Adrenal gland (tissue), 5 donors: Measurements from ENCODE around the gene PIP5K1C.

ENCODE experiments used
- POLR2A ChIP-seq, 2 donors: fragments of 450-650 bp; IDR thresholded peaks; one replicate each; pipeline ENCODE4 v1.6.1; 2017; ENCODE audit warnings: antibody characterized with exemption in 2 of 2, mild to moderate bottlenecking in 2 of 2, moderate library complexity in 1 of 2
- TF ChIP-seq, protein P1 (sequence below), 6 experiments: fragments of 450-650 bp in 4 of 6; fragments of 200-600 bp in 2 of 6; sonication (generic) in 1 of 6; IDR thresholded peaks; 1 replicate in 5 of 6; 2 replicates in 1 of 6; pipeline versions ENCODE4 v1.5.1 to v1.8.0; 2016 to 2021; ENCODE audit warnings: antibody characterized with exemption in 6 of 6, mild to moderate bottlenecking in 2 of 6, moderate library complexity in 1 of 6
- donor health status: DM: no; HTN: no; CAD: no.

DNA sequence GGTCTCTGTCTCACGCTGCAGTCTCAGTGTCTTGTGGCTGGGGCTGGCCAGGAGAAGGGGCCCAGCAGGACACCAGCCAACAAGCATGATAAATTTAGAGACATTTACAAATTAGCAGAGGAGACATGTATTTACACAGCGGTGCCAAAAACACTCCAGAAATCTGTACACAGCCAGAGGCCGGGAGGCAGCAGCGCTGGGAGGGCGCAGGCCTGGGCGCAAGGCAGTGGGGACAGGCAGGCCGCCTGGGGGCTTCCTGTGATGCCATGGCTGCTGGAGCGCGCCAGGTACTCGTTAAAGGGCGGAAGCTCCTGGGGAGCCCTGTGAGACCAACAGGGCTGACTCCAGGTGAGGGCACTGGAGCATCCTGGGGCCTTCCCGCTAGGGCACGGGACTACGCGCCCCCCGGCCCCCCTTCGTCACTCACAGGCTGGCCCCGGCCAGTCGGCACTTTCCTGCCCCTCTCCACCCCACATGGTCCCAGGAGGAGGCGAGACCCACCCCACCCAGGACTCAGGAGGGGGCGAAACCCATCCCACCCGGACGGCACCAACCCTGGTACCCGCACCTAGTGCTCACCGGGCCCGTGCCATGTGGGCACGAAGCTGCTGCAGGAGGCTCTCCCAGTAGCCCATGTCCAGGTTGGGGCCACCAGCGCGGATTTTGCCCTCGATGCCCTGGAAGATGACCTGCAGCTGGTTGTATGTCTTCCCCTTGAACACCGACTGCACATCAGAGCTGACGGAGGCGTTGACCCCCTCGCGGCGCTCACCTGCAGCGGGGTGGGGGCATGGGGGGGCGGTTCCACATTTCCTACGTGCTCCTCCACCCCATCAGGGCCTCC is 86.2 kb downstream of the PIP5K1C start:
- TF ChIP-seq, protein P1, sequence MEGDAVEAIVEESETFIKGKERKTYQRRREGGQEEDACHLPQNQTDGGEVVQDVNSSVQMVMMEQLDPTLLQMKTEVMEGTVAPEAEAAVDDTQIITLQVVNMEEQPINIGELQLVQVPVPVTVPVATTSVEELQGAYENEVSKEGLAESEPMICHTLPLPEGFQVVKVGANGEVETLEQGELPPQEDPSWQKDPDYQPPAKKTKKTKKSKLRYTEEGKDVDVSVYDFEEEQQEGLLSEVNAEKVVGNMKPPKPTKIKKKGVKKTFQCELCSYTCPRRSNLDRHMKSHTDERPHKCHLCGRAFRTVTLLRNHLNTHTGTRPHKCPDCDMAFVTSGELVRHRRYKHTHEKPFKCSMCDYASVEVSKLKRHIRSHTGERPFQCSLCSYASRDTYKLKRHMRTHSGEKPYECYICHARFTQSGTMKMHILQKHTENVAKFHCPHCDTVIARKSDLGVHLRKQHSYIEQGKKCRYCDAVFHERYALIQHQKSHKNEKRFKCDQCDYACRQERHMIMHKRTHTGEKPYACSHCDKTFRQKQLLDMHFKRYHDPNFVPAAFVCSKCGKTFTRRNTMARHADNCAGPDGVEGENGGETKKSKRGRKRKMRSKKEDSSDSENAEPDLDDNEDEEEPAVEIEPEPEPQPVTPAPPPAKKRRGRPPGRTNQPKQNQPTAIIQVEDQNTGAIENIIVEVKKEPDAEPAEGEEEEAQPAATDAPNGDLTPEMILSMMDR (IDR thresholded peaks at IDR 0.05), result no peak
- no peak for TF ChIP-seq POLR2A (IDR thresholded peaks at IDR 0.05)
